ENCODE measurements around the gene REPS2.

REPS2 gene

DNA sequence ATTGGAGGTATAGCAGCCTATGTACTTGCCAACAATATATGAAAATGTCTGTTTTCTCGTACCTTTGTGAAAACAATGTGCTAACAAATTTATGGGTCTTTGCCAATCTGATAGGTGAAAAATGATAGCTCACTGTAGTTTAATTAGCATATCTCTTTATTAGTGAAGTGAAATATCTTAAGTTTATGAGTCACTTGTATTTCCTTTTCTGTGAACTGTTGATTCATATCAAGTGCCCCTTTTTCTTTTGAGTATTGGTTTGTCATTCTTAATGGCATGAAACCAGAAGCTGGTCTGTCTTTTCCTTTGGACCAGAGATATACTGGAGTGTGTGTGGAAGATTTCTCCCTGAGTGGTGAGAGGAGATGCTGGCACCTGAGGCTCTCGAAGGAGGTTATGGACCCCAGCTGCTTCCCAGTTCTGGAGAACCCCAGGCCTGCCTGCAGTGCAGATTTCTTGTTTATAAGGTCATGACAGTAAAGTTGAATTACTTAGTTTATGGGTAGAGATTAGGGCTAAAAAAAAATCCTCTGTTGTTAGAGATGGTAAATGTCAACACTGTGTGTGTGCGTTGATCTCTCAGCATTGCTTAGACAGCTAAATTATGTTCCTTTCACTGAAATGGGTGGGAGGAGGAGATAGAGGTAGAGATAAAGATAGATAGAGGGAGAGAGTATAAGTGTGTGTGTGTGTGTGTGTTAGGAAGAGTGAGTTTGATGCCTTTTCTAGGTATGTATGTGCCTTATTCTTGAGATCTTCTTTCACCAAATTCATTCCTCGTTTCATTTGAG lies 89.9 kb downstream of the REPS2 start:
- no peak overlapping the region for H3K4me3 ChIP-seq (ENCODE audit: low read depth, low read length)
- no peak for DNase-seq (ENCODE audit: low read depth)
- TF ChIP-seq, protein P1, sequence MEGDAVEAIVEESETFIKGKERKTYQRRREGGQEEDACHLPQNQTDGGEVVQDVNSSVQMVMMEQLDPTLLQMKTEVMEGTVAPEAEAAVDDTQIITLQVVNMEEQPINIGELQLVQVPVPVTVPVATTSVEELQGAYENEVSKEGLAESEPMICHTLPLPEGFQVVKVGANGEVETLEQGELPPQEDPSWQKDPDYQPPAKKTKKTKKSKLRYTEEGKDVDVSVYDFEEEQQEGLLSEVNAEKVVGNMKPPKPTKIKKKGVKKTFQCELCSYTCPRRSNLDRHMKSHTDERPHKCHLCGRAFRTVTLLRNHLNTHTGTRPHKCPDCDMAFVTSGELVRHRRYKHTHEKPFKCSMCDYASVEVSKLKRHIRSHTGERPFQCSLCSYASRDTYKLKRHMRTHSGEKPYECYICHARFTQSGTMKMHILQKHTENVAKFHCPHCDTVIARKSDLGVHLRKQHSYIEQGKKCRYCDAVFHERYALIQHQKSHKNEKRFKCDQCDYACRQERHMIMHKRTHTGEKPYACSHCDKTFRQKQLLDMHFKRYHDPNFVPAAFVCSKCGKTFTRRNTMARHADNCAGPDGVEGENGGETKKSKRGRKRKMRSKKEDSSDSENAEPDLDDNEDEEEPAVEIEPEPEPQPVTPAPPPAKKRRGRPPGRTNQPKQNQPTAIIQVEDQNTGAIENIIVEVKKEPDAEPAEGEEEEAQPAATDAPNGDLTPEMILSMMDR (IDR thresholded peaks at IDR 0.05; ENCODE audit: insufficient read depth, low read depth, low read length, missing control alignments): no peak

DNA sequence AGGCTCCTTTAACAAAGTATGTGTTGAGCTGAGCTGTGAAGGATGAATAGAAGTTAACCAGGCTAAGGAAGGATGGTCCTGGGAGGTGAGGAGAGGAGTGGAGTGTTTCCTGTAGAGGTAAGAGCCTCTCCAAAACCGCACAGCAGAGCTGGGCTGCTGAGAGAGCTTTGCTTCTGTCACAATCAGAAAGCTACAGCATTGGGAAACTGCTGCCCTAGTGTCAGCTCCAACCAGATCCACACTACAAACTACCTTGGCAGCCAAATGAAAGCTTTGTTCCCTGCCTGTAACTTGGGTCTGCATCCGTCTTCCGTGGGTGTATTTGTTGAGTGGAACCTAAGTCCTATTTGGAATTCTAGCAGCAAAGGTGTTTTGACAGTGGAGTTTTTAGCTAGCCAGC lies 91.8 kb downstream of the REPS2 start:
- no peak overlapping the region for H3K4me3 ChIP-seq (ENCODE audit: low read depth, low read length)
- no peak for DNase-seq (ENCODE audit: low read depth)
- TF ChIP-seq, protein P1 (IDR thresholded peaks at IDR 0.05; ENCODE audit: insufficient read depth, low read depth, low read length, missing control alignments): no peak

DNA sequence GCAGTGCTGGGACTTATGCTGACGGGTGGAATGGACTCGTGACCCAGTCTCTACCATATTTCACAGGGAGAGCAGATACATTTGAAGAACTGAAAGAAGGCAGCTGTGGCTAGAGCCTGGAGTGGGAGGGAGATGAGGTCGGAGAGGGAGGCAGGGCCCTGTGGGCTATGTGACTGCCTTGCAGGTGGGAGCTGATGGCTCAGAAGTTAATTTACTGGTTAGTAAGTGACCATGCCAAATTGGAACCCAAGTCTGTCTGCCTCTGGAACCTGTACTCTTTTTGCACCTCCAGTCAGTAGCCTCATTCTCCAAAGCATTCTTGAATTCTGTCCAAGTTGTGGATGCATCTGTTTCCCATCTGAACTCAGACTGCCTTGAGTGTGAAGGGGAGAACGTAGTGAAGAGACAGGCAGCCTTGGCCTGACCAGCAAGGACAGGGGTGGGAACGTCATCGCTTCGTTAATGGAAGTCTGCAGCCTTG lies 92.3 kb downstream of the REPS2 start:
- no peak overlapping the region for H3K4me3 ChIP-seq (ENCODE audit: low read depth, low read length)
- no peak for DNase-seq (ENCODE audit: low read depth)
- TF ChIP-seq, protein P1 (IDR thresholded peaks at IDR 0.05; ENCODE audit: insufficient read depth, low read depth, low read length, missing control alignments): no peak

DNA sequence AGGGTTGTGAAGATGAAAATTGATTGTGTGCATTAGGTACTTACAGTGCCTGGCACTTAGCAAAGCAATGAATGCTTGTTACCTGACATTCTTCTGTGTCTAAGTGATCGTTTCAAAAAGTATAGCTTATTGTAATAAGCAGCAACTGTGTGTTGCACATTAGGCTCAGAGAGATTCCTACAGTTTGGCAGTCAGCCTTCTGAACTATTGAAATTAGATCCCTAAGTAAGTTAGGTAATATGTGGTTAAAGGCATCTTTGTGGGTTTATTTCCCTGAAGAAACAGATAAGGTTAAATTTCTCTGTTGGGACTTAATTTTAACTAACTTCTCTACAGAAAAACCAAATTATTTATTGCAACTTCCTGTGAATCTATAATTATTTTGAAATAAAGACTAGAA lies 93.4 kb downstream of the REPS2 start:
- no peak for DNase-seq (ENCODE audit: low read depth)
- TF ChIP-seq, protein P1 (IDR thresholded peaks at IDR 0.05; ENCODE audit: insufficient read depth, low read depth, low read length, missing control alignments): no peak
- H3K4me3 ChIP-seq (ENCODE audit: low read depth, low read length): no peak overlapping the region

DNA sequence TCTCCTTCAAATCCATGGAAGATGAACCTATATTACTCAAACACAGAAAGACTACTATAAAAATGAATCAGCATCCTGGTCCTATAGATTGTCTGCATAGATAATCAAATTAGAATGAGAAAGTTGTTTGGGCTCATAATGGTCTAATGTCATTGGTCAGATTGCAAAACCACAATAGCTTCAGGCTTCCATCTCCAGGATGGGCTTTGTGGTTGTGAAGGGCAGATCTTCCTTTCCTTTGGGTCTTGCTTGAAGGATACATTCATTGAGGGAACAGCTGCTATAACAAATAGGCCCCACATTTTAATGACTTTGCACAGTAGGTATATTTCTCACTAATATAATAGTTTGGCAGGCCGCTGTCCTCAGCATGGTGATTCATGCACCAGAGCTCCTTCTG lies 94.3 kb downstream of the REPS2 start:
- DNase-seq (ENCODE audit: low read depth): no peak
- no peak overlapping the region for H3K4me3 ChIP-seq (ENCODE audit: low read depth, low read length)
- TF ChIP-seq, protein P1 (IDR thresholded peaks at IDR 0.05; ENCODE audit: insufficient read depth, low read depth, low read length, missing control alignments): no peak

DNA sequence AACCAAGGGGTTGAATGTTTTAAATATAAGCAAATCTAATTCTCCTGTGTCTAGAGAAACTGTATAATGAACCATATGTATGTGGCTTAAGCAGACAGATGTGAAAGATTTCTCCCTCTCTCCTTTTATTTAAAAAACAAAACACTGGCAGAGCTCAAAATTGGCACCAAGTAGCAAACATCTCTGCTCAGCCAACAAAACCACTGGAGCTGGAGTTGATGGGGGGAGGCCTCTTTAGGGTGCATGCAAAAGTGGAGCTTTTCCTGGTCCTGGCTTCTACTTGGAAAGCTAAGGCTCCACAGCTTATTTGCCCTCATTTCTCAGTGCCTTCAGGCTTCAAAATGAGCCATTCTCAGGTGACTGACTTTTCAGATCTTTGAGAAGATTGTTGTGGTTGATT lies 95.6 kb downstream of the REPS2 start:
- TF ChIP-seq, protein P1 (IDR thresholded peaks at IDR 0.05; ENCODE audit: insufficient read depth, low read depth, low read length, missing control alignments): no peak
- no peak overlapping the region for H3K4me3 ChIP-seq (ENCODE audit: low read depth, low read length)
- DNase-seq (ENCODE audit: low read depth): no peak

Measured in GM12865 (cell line).